ENCODE results near the gene TRMU.

TRMU gene

GRCh38 chr22:46355369-46355995, 20.0 kb downstream of the TRMU start:
- Histone ChIP-seq H3K36me3 (ENCODE audit: control insufficient read depth in 1 of 2, insufficient read depth in 2 of 2, low read length in 2 of 2) (peaks cover 34 to 66% of the 10 kb centered on the region in 2 donors), H3K9ac (ENCODE audit: low read depth in 1 of 2, low read length in 2 of 2) (no peak overlapping the region), H3K9me3 (ENCODE audit: control insufficient read depth in 1 of 2, low read length in 2 of 2) (no peaks in the 10 kb centered on the region)

GRCh38 chr22:46355996-46356471, 20.5 kb downstream of the TRMU start:
- H3K9me3 ChIP-seq (ENCODE audit: control insufficient read depth in 1 of 2, low read length in 2 of 2): no peaks in the 10 kb centered on the region
- H3K4me3 ChIP-seq (ENCODE audit: low read depth in 1 of 2, low read length in 2 of 2): no peak overlapping the region
- H3K4me1 ChIP-seq (ENCODE audit: control insufficient read depth in 1 of 2, insufficient read depth in 2 of 2, low read length in 2 of 2): no peaks in the 10 kb centered on the region
- H3K27ac ChIP-seq (ENCODE audit: low read depth, low read length): no peak overlapping the region
- H3K36me3 ChIP-seq (ENCODE audit: control insufficient read depth in 1 of 2, insufficient read depth in 2 of 2, low read length in 2 of 2): peaks cover 34 to 61% of the 10 kb centered on the region in 2 donors
- H3K9ac ChIP-seq (ENCODE audit: low read depth in 1 of 2, low read length in 2 of 2): no peak overlapping the region
- H3K27me3 ChIP-seq (ENCODE audit: control insufficient read depth in 1 of 2, insufficient read depth in 2 of 2, low read length in 2 of 2): no peaks in the 10 kb centered on the region

More at GRCh38 chr22:46355369-46355995, 20.0 kb downstream of the TRMU start:
- no peak overlapping the region for H3K27ac ChIP-seq (ENCODE audit: low read depth, low read length)
- H3K27me3 ChIP-seq (ENCODE audit: control insufficient read depth in 1 of 2, insufficient read depth in 2 of 2, low read length in 2 of 2): no peaks in the 10 kb centered on the region
- no peak overlapping the region for H3K4me3 ChIP-seq (ENCODE audit: low read depth in 1 of 2, low read length in 2 of 2)
- no peaks in the 10 kb centered on the region for H3K4me1 ChIP-seq (ENCODE audit: control insufficient read depth in 1 of 2, insufficient read depth in 2 of 2, low read length in 2 of 2)

DNA sequence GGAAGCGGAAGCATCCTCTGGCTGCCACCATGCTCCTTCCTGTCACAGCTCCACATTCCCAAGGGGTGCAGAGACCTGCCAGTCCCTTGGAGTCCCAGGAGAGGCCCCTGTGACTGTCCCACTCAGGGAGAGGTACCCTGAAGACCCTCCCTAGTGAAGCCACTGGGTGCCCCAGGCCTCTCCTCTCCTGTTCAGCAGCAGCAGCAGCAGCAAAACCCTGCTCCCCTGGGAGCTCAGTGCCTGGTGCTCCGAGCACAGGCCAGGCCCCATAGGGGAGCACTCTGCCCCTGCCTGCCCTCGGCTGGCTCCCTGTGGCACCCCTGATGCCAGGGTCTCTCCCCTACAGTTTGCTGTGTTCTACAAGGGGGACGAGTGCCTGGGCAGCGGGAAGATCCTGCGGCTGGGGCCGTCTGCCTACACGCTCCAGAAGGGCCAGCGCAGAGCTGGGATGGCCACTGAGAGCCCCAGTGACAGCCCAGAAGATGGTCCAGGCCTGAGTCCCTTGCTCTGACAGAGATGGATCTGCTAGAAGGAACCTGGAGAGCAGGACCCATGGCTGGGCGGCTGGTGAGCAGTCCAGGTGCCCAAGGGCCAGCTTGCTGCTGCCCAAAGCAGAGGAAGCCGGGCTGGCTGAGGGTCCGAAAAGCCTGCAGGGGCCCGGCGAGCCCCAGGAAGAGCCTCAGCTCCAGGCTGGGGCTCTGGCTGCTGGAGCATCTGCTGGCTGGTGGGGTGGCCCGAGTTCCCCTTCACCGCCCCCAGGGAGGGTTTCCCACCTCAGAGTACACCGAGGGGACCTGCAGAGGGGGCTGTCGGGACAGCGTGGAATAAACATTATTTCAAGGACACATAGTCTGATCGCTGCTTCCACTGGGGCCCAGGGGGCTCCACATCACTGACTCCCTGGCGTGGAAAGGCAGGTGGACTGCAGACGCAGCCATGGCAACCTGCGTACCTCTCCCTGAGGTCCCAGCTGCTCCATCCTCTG, 21.3 kb downstream of the TRMU start:
- Histone ChIP-seq H3K9ac (ENCODE audit: low read depth in 1 of 2, low read length in 2 of 2) (no peak overlapping the region), H3K4me1 (ENCODE audit: control insufficient read depth in 1 of 2, insufficient read depth in 2 of 2, low read length in 2 of 2) (no peaks in the 10 kb centered on the region), H3K36me3 (ENCODE audit: control insufficient read depth in 1 of 2, insufficient read depth in 2 of 2, low read length in 2 of 2) (peaks cover 30 to 53% of the 10 kb centered on the region in 2 donors), H3K9me3 (ENCODE audit: control insufficient read depth in 1 of 2, low read length in 2 of 2) (no peaks in the 10 kb centered on the region), H3K27me3 (ENCODE audit: control insufficient read depth in 1 of 2, insufficient read depth in 2 of 2, low read length in 2 of 2) (no peaks in the 10 kb centered on the region), H3K27ac (ENCODE audit: low read depth, low read length) (no peak overlapping the region), H3K4me3 (ENCODE audit: low read depth in 1 of 2, low read length in 2 of 2) (no peak overlapping the region)

GRCh38 chr22:46357711-46358520, 22.4 kb downstream of the TRMU start:
- H3K36me3 ChIP-seq (ENCODE audit: control insufficient read depth in 1 of 2, insufficient read depth in 2 of 2, low read length in 2 of 2): peaks cover 30 to 42% of the 10 kb centered on the region in 2 donors
- no peak overlapping the region for H3K27ac ChIP-seq (ENCODE audit: low read depth, low read length)

DNA sequence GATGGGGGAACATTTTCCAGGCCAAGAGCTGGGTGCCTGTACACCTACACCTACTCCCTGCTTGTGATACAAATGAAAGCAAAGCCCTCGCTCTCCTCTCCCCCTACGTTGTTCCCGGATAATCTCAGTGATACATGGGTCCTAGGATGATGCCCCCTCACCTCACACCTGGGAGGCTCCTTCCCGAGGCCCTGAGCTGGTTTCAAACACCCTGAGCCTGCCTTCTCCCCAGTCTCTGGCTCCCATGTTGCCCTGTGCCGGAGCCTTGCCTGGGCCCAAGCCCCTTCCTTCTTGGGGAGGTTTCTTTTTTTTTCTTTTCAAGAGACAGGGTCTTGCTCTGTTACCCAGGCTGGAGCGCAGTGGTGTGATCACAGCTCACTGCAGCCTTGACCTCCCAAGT, 23.3 kb downstream of the TRMU start:
- H3K27me3 ChIP-seq (ENCODE audit: control insufficient read depth in 1 of 2, insufficient read depth in 2 of 2, low read length in 2 of 2): no peaks in the 10 kb centered on the region
- no peak overlapping the region for H3K9ac ChIP-seq (ENCODE audit: low read depth in 1 of 2, low read length in 2 of 2)
- no peak overlapping the region for H3K27ac ChIP-seq (ENCODE audit: low read depth, low read length)
- H3K9me3 ChIP-seq (ENCODE audit: control insufficient read depth in 1 of 2, low read length in 2 of 2): no peaks in the 10 kb centered on the region
- peaks cover 25 to 33% of the 10 kb centered on the region in 2 donors for H3K36me3 ChIP-seq (ENCODE audit: control insufficient read depth in 1 of 2, insufficient read depth in 2 of 2, low read length in 2 of 2)
- H3K4me1 ChIP-seq (ENCODE audit: control insufficient read depth in 1 of 2, insufficient read depth in 2 of 2, low read length in 2 of 2): peaks cover 0 to 8% of the 10 kb centered on the region in 2 donors
- no peak overlapping the region for H3K4me3 ChIP-seq (ENCODE audit: low read depth in 1 of 2, low read length in 2 of 2)

More at GRCh38 chr22:46357711-46358520, 22.4 kb downstream of the TRMU start:
- H3K4me3 ChIP-seq (ENCODE audit: low read depth in 1 of 2, low read length in 2 of 2): no peak overlapping the region
- H3K9me3 ChIP-seq (ENCODE audit: control insufficient read depth in 1 of 2, low read length in 2 of 2): no peaks in the 10 kb centered on the region
- H3K9ac ChIP-seq (ENCODE audit: low read depth in 1 of 2, low read length in 2 of 2): no peak overlapping the region
- no peaks in the 10 kb centered on the region for H3K27me3 ChIP-seq (ENCODE audit: control insufficient read depth in 1 of 2, insufficient read depth in 2 of 2, low read length in 2 of 2)
- peaks cover 0 to 8% of the 10 kb centered on the region in 2 donors for H3K4me1 ChIP-seq (ENCODE audit: control insufficient read depth in 1 of 2, insufficient read depth in 2 of 2, low read length in 2 of 2)

DNA sequence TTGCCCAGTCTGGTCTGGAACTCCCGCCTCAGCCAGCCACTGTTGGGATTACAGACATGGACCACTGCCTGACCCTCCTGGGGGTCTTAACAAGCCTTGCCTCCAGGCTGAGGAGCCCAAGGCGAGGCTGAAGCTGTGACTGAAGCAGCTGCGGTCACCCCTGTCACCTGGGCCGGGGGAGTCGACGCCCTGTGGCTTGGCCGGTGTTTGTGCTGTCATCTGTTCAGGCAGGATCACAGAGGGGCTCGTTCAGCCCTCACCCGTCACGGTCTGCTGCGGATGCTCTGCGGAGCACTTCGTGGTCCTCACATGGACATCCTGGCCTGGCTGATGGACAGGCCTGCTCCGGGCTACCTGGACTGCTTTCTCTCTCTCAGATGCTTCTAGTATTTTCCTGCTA, 23.8 kb downstream of the TRMU start:
- H3K4me1 ChIP-seq (ENCODE audit: control insufficient read depth in 1 of 2, insufficient read depth in 2 of 2, low read length in 2 of 2): peaks cover 0 to 8% of the 10 kb centered on the region in 2 donors
- H3K9ac ChIP-seq (ENCODE audit: low read depth in 1 of 2, low read length in 2 of 2): no peak overlapping the region
- H3K27me3 ChIP-seq (ENCODE audit: control insufficient read depth in 1 of 2, insufficient read depth in 2 of 2, low read length in 2 of 2): no peaks in the 10 kb centered on the region
- H3K36me3 ChIP-seq (ENCODE audit: control insufficient read depth in 1 of 2, insufficient read depth in 2 of 2, low read length in 2 of 2): peaks cover 20 to 27% of the 10 kb centered on the region in 2 donors
- no peaks in the 10 kb centered on the region for H3K9me3 ChIP-seq (ENCODE audit: control insufficient read depth in 1 of 2, low read length in 2 of 2)
- no peak overlapping the region for H3K27ac ChIP-seq (ENCODE audit: low read depth, low read length)
- H3K4me3 ChIP-seq (ENCODE audit: low read depth in 1 of 2, low read length in 2 of 2): no peak overlapping the region

DNA sequence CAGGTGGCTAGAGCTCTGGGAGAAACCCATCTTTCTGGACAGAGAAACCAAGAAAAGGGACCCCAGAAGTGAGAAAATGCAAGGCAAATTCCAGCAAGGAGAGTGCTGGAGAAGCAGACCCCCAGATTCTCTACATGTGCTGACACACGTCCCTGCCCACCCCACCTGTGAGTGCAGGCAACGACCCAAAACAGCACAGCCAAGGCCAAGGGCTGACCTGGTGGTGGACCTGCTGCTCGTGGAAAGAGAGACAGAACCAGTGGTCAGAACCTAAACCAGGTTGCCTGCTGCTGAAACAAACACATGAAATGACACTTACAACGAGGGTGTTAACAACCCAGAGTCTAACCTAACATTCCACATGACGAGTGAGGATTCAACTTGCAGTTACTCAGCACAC, 24.6 kb downstream of the TRMU start:
- Histone ChIP-seq H3K27me3 (ENCODE audit: control insufficient read depth in 1 of 2, insufficient read depth in 2 of 2, low read length in 2 of 2) (no peaks in the 10 kb centered on the region), H3K9ac (ENCODE audit: low read depth in 1 of 2, low read length in 2 of 2) (no peak overlapping the region), H3K4me3 (ENCODE audit: low read depth in 1 of 2, low read length in 2 of 2) (no peak overlapping the region), H3K36me3 (ENCODE audit: control insufficient read depth in 1 of 2, insufficient read depth in 2 of 2, low read length in 2 of 2) (peaks cover 20 to 21% of the 10 kb centered on the region in 2 donors), H3K9me3 (ENCODE audit: control insufficient read depth in 1 of 2, low read length in 2 of 2) (no peaks in the 10 kb centered on the region), H3K27ac (ENCODE audit: low read depth, low read length) (no peak overlapping the region), H3K4me1 (ENCODE audit: control insufficient read depth in 1 of 2, insufficient read depth in 2 of 2, low read length in 2 of 2) (peaks cover 0 to 8% of the 10 kb centered on the region in 2 donors)

GRCh38 chr22:46360891-46361290, 25.4 kb downstream of the TRMU start:
- H3K36me3 ChIP-seq (ENCODE audit: control insufficient read depth in 1 of 2, insufficient read depth in 2 of 2, low read length in 2 of 2): peaks cover 13 to 14% of the 10 kb centered on the region in 2 donors

DNA sequence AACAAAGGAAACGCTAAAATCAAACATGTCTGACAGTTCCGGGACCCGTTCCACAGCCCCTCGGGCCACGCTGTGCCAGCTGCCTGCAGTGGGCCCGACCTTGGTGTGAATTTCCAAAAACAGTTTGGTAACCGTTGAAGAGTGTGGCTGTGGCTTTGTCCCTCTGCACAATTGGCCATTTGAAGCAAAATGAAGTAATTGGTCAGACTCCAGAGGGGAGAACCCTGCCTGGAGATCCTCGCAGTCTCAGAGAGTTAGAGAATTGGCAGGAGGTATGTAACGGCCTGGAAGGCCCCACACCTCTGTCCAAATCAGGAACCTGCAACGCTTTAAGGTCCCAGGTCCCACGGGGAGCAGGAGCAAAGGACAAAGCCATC, 26.3 kb downstream of the TRMU start:
- H3K27ac ChIP-seq (ENCODE audit: low read depth, low read length): no peak overlapping the region
- H3K4me3 ChIP-seq (ENCODE audit: low read depth in 1 of 2, low read length in 2 of 2): no peak overlapping the region
- no peaks in the 10 kb centered on the region for H3K27me3 ChIP-seq (ENCODE audit: control insufficient read depth in 1 of 2, insufficient read depth in 2 of 2, low read length in 2 of 2)
- no peaks in the 10 kb centered on the region for H3K9me3 ChIP-seq (ENCODE audit: control insufficient read depth in 1 of 2, low read length in 2 of 2)
- H3K9ac ChIP-seq (ENCODE audit: low read depth in 1 of 2, low read length in 2 of 2): no peak overlapping the region
- H3K4me1 ChIP-seq (ENCODE audit: control insufficient read depth in 1 of 2, insufficient read depth in 2 of 2, low read length in 2 of 2): peaks cover 0 to 8% of the 10 kb centered on the region in 2 donors
- peaks cover 5 to 11% of the 10 kb centered on the region in 2 donors for H3K36me3 ChIP-seq (ENCODE audit: control insufficient read depth in 1 of 2, insufficient read depth in 2 of 2, low read length in 2 of 2)

More at GRCh38 chr22:46360891-46361290, 25.4 kb downstream of the TRMU start:
- Histone ChIP-seq H3K4me1 (ENCODE audit: control insufficient read depth in 1 of 2, insufficient read depth in 2 of 2, low read length in 2 of 2) (peaks cover 0 to 8% of the 10 kb centered on the region in 2 donors), H3K4me3 (ENCODE audit: low read depth in 1 of 2, low read length in 2 of 2) (no peak overlapping the region), H3K27me3 (ENCODE audit: control insufficient read depth in 1 of 2, insufficient read depth in 2 of 2, low read length in 2 of 2) (no peaks in the 10 kb centered on the region), H3K27ac (ENCODE audit: low read depth, low read length) (no peak overlapping the region), H3K9me3 (ENCODE audit: control insufficient read depth in 1 of 2, low read length in 2 of 2) (no peaks in the 10 kb centered on the region), H3K9ac (ENCODE audit: low read depth in 1 of 2, low read length in 2 of 2) (no peak overlapping the region)
